HG03064 (cell line): ENCODE results near the gene GPR15LG.
"Not testable (repeated sequence)": the region's sequence is repeated elsewhere in the genome, so short reads cannot be mapped to it uniquely, and the experiment has no call there.

Experiments
- ATAC-seq: cut with Tn5 transposase; IDR thresholded peaks from one replicate; pipeline ENCODE4 v1.9.1; 2021; ENCODE audit warnings: low read depth; ENCODE audit not compliant: unreplicated experiment

Gene GPR15LG

GRCh38 chr10:84163996-84164395 is 9.6 kb upstream of the GPR15LG start:
- ATAC-seq: no peak

GRCh38 chr10:84164442-84164841 is 9.2 kb upstream of the GPR15LG start:
- ATAC-seq: no peak

GRCh38 chr10:84166620-84167288 is 6.8 kb upstream of the GPR15LG start:
- no peak for ATAC-seq

- ATAC-seq: not testable (repeated sequence)
These were observed 6.3 kb upstream of the GPR15LG start for GRCh38 chr10:84167289-84167653.

GRCh38 chr10:84168382-84168781 is 5.2 kb upstream of the GPR15LG start:
- not testable (repeated sequence) for ATAC-seq

- ATAC-seq: not testable (repeated sequence)
These were observed 2.4 kb upstream of the GPR15LG start for GRCh38 chr10:84171237-84171636.

GRCh38 chr10:84171700-84172466 is 1.7 kb upstream of the GPR15LG start:
- peak; percentile 23 for ATAC-seq

- peak; percentile 54 for ATAC-seq
These were observed 889 bp upstream of the GPR15LG start for GRCh38 chr10:84172467-84173356.

GRCh38 chr10:84175436-84175835 is 1.8 kb downstream of the GPR15LG start:
- ATAC-seq: no peak

GRCh38 chr10:84176351-84176750 is 2.8 kb downstream of the GPR15LG start:
- no peak for ATAC-seq

GRCh38 chr10:84176836-84177474 is 3.4 kb downstream of the GPR15LG start:
- ATAC-seq: no peak

GRCh38 chr10:84177541-84178141 is 4.0 kb downstream of the GPR15LG start:
- ATAC-seq: peak; percentile 56

GRCh38 chr10:84178160-84178609 is 4.6 kb downstream of the GPR15LG start:
- ATAC-seq: no peak

- peak; percentile 74 for ATAC-seq
These were observed 5.6 kb downstream of the GPR15LG start for GRCh38 chr10:84179059-84179710.

GRCh38 chr10:84180386-84180785 is 6.8 kb downstream of the GPR15LG start:
- not testable (repeated sequence) for ATAC-seq

- ATAC-seq: no peak
These were observed 8.0 kb downstream of the GPR15LG start for GRCh38 chr10:84181631-84182030.

- ATAC-seq: no peak
These were observed 10.9 kb downstream of the GPR15LG start for GRCh38 chr10:84184517-84184916.

- ATAC-seq: no peak
These were observed 12.1 kb downstream of the GPR15LG start for GRCh38 chr10:84185526-84186175.

- ATAC-seq: no peak
These were observed 15.2 kb downstream of the GPR15LG start for GRCh38 chr10:84188815-84189214.
